Glomerular visceral epithelial cell (primary cell): Measurements from ENCODE around the gene IFI16.

Experiments
- DNase-seq: peaks from one replicate; pipeline ENCODE4 v3.0.0-alpha.2; 2016; ENCODE audit errors: extremely low spot score

Gene IFI16

GRCh38 chr1:159065106-159065505 is 55.4 kb downstream of the IFI16 start:
- DNase-seq: no peak

GRCh38 chr1:159066108-159066507 is 56.4 kb downstream of the IFI16 start:
- DNase-seq: no peak

GRCh38 chr1:159067699-159068621 is 58.3 kb downstream of the IFI16 start:
- DNase-seq: no peak

- no peak for DNase-seq
These were observed 59.2 kb downstream of the IFI16 start for GRCh38 chr1:159068886-159069285.

GRCh38 chr1:159071970-159072582 is 62.4 kb downstream of the IFI16 start:
- DNase-seq: peak; percentile 57

GRCh38 chr1:159076438-159077119 is 66.9 kb downstream of the IFI16 start, which contains the start of gene AIM2:
TSS of gene AIM2 (minus strand) at chr1:159076766. CDS start at chr1:159073499, 3,267 bp downstream.
- no peak for DNase-seq

GRCh38 chr1:159077120-159077961 is 67.6 kb downstream of the IFI16 start:
- DNase-seq: no peak

GRCh38 chr1:159079525-159079924 is 69.8 kb downstream of the IFI16 start:
- DNase-seq: no peak

- no peak for DNase-seq
These were observed 71.9 kb downstream of the IFI16 start for GRCh38 chr1:159081626-159082025.

- DNase-seq: no peak
These were observed 73.3 kb downstream of the IFI16 start for GRCh38 chr1:159083013-159083412.

- no peak for DNase-seq
These were observed 74.4 kb downstream of the IFI16 start for GRCh38 chr1:159084152-159084551.

GRCh38 chr1:159084867-159085266 is 75.2 kb downstream of the IFI16 start:
- DNase-seq: no peak

GRCh38 chr1:159088050-159088449 is 78.3 kb downstream of the IFI16 start:
- peak; percentile 20 for DNase-seq

- no peak for DNase-seq
These were observed 79.0 kb downstream of the IFI16 start for GRCh38 chr1:159088546-159089183.

- no peak for DNase-seq
These were observed 79.6 kb downstream of the IFI16 start for GRCh38 chr1:159089184-159089791.

GRCh38 chr1:159090286-159091179 is 80.8 kb downstream of the IFI16 start:
- DNase-seq: no peak

GRCh38 chr1:159091180-159091560 is 81.5 kb downstream of the IFI16 start:
- no peak for DNase-seq

- no peak for DNase-seq
These were observed 81.9 kb downstream of the IFI16 start for GRCh38 chr1:159091607-159092031.

GRCh38 chr1:159092036-159092760 is 82.5 kb downstream of the IFI16 start:
- DNase-seq: no peak
